Astrocyte of the cerebellum (primary cell): ENCODE data around the gene TTLL11.

Experiments
- DNase-seq: peaks from one replicate; pipeline ENCODE4 v3.0.0-alpha.2; 2011; ENCODE audit warnings: low read depth
- H3K4me3 ChIP-seq: 2 replicates; pipeline ENCODE4 v1.5.1; 2011; ENCODE audit warnings: mild to moderate bottlenecking, low read depth, low read length, moderate library complexity
- CTCF ChIP-seq: IDR thresholded peaks from 2 replicates; pipeline ENCODE4 v1.5.1; 2012; ENCODE audit warnings: low read length, low read depth, moderate library complexity, mild to moderate bottlenecking; ENCODE audit errors: missing control alignments
- in situ Hi-C: cut with HindIII; loops from 2 replicates; pipeline ENCODE4 v1.10.0; 2017; ENCODE audit warnings: low sequenced_read_pairs

TTLL11 gene

GRCh38 chr9:121892706-121893105 lies 200.4 kb downstream of the TTLL11 start:
- no peak overlapping the region for H3K4me3 ChIP-seq
- no peak for TF ChIP-seq CTCF
- in situ Hi-C loops: loop anchor here (5.0 kb wide), 1 partner anchor 60 kb away; no protein-coding TSS in a partner anchor
- no peak for DNase-seq

GRCh38 chr9:121890746-121891145 lies 202.4 kb downstream of the TTLL11 start:
- TF ChIP-seq CTCF: no peak
- DNase-seq: no peak
- in situ Hi-C loops: loop anchor here (5.0 kb wide), 1 partner anchor 62 kb away; no protein-coding TSS in a partner anchor
- no peak overlapping the region for H3K4me3 ChIP-seq

- DNase-seq: no peak
- TF ChIP-seq CTCF: no peak
- no peak overlapping the region for H3K4me3 ChIP-seq
- in situ Hi-C loops: loop anchor here (5.0 kb wide), 1 partner anchor 62 kb away; no protein-coding TSS in a partner anchor
Observed at GRCh38 chr9:121889990-121890563, 203.0 kb downstream of the TTLL11 start.

- H3K4me3 ChIP-seq: peak overlapping the region; percentile 4
- peak; percentile 86 for DNase-seq
- no peak for TF ChIP-seq CTCF
- in situ Hi-C loops: no loop called here
Observed at GRCh38 chr9:121888438-121888775, 204.7 kb downstream of the TTLL11 start.

- TF ChIP-seq CTCF: no peak
- H3K4me3 ChIP-seq: peak overlapping the region; percentile 4
- in situ Hi-C loops: no loop called here
- DNase-seq: peak; percentile 58
Observed at GRCh38 chr9:121887553-121888437, 205.3 kb downstream of the TTLL11 start.

GRCh38 chr9:121886759-121887485 lies 206.2 kb downstream of the TTLL11 start:
- in situ Hi-C loops: no loop called here
- no peak for DNase-seq

More at GRCh38 chr9:121886759-121887485, 206.2 kb downstream of the TTLL11 start:
- no peak for TF ChIP-seq CTCF
- H3K4me3 ChIP-seq: no peak overlapping the region
